GM10266 (cell line): ENCODE measurements around the gene PTGDR2.

Experiments used
- DNase-seq: peaks from one replicate; pipeline ENCODE4 v3.0.0; 2012; ENCODE audit errors: extremely low spot score
- CTCF ChIP-seq: IDR thresholded peaks from 2 replicates; pipeline ENCODE4 v1.5.1; 2012; ENCODE audit warnings: mild to moderate bottlenecking, low read depth; ENCODE audit not compliant: control insufficient read depth, insufficient read depth; ENCODE audit errors: missing control alignments

The PTGDR2 gene

GRCh38 chr11:60863550-60864521 lies 8.1 kb upstream of the PTGDR2 start:
- no peak for DNase-seq
- TF ChIP-seq CTCF, result no peak

- DNase-seq, result no peak
- TF ChIP-seq CTCF, result no peak
These were observed 6.4 kb upstream of the PTGDR2 start for GRCh38 chr11:60862171-60862570.

DNA sequence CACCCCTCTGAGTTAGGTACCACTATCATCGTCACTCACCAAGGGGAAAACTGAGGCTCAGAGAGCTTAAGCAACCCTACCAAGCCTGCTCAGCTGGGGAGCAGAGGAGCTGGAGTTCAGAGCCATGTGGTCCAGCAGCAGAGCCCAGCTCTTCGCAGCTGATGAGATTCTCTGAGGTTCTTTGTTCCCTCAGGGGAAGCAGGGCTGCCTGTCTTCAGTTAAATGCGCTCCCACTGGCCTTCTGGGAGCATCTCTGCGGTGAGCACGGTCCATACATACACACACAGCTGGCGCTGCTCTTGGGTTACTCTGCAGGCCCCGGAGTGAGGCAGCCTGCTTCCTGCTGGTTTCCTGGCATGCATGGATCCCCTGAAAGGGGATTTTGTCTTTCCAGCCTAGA lies 5.2 kb upstream of the PTGDR2 start:
- DNase-seq, result no peak
- no peak for TF ChIP-seq CTCF

DNA sequence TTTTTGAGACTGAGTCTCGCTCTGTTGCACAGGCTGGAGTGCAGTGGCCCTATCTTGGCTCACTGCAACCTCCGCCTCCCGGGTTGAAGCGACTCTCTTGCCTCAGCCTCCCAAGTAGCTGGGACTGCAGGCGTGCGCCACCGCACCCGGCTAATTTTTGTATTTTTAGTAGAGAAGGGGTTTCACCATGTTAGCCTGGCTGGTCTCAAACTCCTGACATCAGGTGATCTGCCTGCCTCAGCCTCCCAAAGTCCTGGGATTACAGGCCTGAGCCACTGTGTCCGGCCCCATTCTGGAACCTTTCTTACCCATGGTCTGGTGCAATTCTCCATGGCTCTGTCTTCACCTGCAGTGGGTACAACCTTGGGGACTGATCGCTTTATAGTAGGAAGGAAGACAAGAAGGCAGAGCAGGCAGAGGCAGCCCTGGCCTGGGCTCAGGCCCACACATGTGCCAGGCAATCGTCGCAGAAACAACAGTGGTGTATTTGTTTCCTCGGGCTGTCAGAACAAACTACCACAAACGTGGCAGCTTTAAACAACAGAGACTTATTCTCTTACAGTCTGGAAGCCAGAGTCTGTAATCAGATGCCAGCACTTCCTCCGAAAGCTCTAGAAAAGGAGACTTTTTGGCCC lies 4.0 kb upstream of the PTGDR2 start:
- no peak for DNase-seq
- TF ChIP-seq CTCF, result no peak

GRCh38 chr11:60858731-60859464 lies 3.1 kb upstream of the PTGDR2 start:
- DNase-seq, result no peak
- TF ChIP-seq CTCF, result no peak

- DNase-seq, result no peak
- no peak for TF ChIP-seq CTCF
These were observed 2.5 kb upstream of the PTGDR2 start for GRCh38 chr11:60858236-60858635.
